Activated naive CD4-positive, alpha-beta T cell treated with Interleukin-2 at 50 U/mL for 16 hours (primary cell): ENCODE measurements around the gene CXCL17.
"Not testable (repeated sequence)": the region's sequence is repeated elsewhere in the genome, so short reads cannot be mapped to it uniquely, and the experiment has no call there.

Source experiments
- DNase-seq: peaks from one replicate; pipeline ENCODE4 v3.0.0-alpha.2; 2020

CXCL17 gene

DNA sequence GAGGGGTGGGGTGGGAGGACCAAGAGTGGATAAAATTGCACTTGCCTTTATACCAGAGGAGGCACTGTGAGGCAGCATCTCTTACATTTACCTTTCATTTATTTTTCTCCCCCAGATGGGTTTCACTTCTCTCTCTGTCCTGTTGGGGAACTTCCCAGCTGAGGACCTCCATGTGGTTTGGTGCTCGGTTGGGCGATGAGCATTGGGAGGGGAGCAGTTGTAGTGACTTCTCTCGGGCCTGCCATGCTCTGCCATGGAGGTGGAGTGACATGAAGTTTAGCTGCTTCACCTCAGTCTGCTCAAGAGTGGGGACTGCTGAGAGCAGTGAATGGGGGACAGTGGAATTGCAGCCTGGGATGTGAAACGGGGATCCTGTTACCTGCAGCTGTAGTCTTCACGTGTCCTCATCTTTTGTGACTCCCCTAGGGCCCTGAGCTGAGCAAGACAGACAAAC lies 23.1 kb upstream of the CXCL17 start:
- DNase-seq, result no peak

GRCh38 chr19:42461700-42462324 lies 19.1 kb upstream of the CXCL17 start:
- DNase-seq, result no peak

GRCh38 chr19:42461231-42461630 lies 18.5 kb upstream of the CXCL17 start:
- DNase-seq, result not testable (repeated sequence)

GRCh38 chr19:42459926-42460325 lies 17.2 kb upstream of the CXCL17 start:
- no peak for DNase-seq

DNA sequence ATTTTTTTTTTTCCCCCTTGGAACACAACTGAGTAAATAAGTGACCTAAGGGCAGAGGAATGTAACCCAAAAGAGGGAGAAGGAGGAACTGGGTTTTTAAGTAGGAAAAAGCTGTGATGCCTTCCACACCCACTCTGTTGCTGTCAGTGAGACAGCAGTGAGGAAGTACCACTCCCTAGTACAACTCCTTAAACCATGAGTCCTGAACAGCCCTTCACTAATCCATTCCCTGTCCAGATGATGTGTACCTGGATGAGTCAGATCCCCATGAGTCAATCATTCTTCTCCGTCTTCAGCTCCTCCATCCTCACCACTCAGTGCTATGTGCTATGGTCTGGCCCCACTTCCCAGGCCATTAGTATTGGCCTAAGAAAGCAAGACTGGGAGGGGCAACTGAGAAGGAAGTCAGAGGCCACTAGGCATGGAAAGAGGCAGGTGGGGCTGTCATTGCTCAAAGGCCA lies 12.9 kb upstream of the CXCL17 start:
- DNase-seq, result no peak

DNA sequence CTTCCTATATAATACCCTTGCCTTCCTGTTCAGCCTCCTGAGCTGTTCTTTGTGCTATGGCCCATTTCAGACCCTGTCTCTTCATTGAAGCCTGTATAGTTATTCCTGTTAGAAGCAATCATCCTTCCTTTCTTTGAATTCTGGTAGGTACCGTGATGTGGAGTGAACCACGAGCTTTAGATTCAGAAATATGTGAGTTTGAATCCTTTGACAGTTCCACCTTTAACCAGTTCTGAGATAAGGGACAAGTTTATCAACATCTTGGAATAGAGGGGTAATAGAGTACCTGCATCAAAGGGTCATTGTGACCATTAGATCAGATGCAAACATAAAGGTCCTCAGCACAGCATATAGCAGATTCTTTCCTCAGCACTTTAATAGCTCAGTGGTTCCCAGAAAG lies 12.3 kb upstream of the CXCL17 start:
- DNase-seq, result no peak

GRCh38 chr19:42452590-42452989 lies 9.8 kb upstream of the CXCL17 start:
- DNase-seq, result no peak

GRCh38 chr19:42450314-42450934 lies 7.7 kb upstream of the CXCL17 start:
- DNase-seq, result peak; percentile 73

- DNase-seq, result not testable (repeated sequence)
These were observed 5.6 kb upstream of the CXCL17 start for GRCh38 chr19:42448306-42448705.

GRCh38 chr19:42445948-42446347 lies 3.2 kb upstream of the CXCL17 start:
- DNase-seq, result no peak

DNA sequence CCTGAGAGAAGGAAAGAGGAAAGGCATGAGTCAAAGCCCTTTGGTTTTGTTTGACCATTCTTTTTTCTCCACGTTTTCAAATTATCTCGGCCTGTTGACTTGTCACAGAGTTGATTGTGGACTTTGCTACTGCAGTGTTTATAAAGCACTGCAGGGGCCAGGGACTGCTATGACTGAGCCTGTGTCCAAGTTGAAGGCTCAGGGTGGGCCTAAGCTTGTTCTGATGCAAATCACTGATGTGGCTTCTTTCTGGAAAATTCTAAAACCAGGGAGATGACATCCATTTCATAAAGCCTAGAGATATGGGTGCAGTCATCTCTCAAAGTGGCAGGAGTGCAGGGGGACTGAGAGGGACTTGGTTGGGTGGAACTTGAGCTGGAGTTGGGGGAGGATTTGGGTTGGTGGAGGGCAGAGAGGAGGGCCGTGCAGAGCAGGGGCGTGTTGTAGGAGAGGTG lies 1.2 kb upstream of the CXCL17 start:
- no peak for DNase-seq

DNA sequence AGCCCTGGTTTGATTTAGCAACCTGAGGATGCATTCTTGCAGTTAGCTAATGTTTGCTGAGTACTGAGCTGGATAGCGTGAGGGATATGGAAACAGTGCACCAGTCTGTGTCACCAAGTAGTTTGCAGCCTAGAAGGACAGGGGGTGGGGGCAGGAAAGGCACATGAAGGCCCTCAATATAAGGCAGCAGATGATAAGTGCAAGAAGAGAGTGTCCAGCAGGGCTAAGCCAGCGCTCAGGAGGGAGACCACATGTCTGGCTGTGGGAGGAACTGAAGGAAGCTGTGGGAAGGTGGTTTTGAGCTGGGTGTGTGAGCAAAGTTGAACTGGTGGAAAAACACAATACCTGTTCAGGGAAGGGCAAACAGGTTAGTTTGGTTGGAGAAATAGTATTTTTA lies 1.7 kb downstream of the CXCL17 start:
- DNase-seq, result peak; percentile 15

GRCh38 chr19:42440357-42441048 lies 2.2 kb downstream of the CXCL17 start:
- peak; percentile 83 for DNase-seq

DNA sequence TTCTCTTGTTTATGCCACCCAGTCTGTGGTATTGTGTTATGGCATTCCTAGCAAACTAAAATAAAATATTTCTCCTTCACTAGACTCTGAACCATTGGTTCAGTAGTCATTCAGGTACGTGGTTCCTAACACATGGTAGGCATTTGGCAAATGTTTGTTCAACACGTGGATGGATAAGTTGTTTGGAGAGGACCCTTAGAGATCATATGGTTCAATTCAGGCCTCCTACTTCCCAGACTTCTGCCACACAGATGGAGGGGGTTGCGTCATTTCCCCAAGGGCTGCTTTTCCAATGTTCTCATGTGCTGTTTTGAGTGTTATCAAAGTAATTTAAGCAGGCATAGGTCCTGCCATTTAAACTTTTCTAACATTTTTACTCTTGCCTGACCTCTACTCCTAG lies 6.7 kb downstream of the CXCL17 start:
- no peak for DNase-seq

- DNase-seq, result no peak
These were observed 7.4 kb downstream of the CXCL17 start for GRCh38 chr19:42435316-42435715.

GRCh38 chr19:42433503-42434260 lies 9.1 kb downstream of the CXCL17 start:
- DNase-seq, result peak; percentile 74

- no peak for DNase-seq
These were observed 11.3 kb downstream of the CXCL17 start for GRCh38 chr19:42431486-42431885.

DNA sequence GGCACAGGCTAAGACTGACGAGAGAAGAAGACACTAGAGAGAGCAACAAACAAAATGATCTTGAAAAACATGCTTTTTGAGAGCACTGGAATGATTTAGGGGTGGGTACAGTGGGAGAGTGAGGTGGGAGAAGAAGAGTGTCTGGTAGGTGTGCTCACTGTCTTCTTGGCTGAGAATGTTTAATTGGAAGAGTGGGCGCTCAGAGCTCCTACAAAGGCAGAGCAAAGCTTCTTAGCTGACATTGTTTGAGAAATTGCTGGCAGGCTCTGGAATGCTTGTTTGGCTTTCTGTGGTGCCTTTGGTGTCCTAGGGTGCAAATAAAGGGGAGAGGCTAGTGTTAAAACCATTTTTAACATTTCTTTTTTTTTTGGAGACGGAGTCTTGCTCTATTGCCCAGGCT lies 14.1 kb downstream of the CXCL17 start:
- no peak for DNase-seq

DNA sequence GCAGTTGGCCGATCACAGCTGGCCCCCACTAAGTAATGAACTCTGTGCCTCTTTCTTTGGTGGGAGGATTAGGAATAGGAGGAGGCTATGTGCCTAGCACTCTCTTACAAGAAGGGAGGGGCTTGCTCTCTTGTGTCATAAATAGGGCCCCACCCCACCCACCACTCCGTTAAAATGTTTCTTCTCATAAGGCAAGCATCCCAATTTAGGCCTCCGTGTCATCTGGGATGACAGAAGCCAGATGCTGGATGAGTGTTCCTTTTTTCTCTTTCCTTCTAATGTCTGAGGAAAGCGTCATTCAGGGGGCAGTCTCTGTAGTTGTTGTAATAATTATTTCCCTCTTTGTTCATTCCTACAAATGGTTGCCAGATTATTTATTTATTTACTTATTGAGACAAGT lies 15.4 kb downstream of the CXCL17 start, which contains the start of gene LIPE:
Gene LIPE (minus strand): TSS at position 76 of the 400 bp plus-strand sequence. CDS start 239 bp downstream, outside the sequence.
- DNase-seq, result no peak

GRCh38 chr19:42426643-42427042 lies 16.1 kb downstream of the CXCL17 start:
- DNase-seq, result no peak

GRCh38 chr19:42424712-42425131 lies 18.0 kb downstream of the CXCL17 start:
- no peak for DNase-seq

- DNase-seq, result no peak
These were observed 18.4 kb downstream of the CXCL17 start for GRCh38 chr19:42424345-42424707.
